ENCODE measurements around the gene SASH1. TPM values are rescaled to one million over a fixed set of nuclear protein-coding genes. Genes with fewer than 3 reads are reported as not detected.

SASH1 gene
- total RNA-seq, 1 donor: 71.7 TPM

GRCh38 chr6:148405894-148406293 is 63.3 kb downstream of the SASH1 start:
- Histone ChIP-seq H4K20me1 (ENCODE audit: insufficient read depth, low read length) (no peaks in the 10 kb centered on the region), H3K4me2 (ENCODE audit: insufficient read depth, low read length) (no peak overlapping the region), H3K4me3 (ENCODE audit: insufficient read depth, low read length) (no peak overlapping the region), H3K9me3 (ENCODE audit: low read depth, low read length) (no peaks in the 10 kb centered on the region), H2AFZ (ENCODE audit: low read length) (no peak overlapping the region), H3K79me2 (ENCODE audit: insufficient read depth, low read length) (peaks cover 3% of the 10 kb centered on the region), H3K27ac (ENCODE audit: low read depth, low read length) (no peak overlapping the region), H3K36me3 (ENCODE audit: insufficient read depth, low read length) (no peaks in the 10 kb centered on the region), H3K27me3 (ENCODE audit: insufficient read depth, low read length) (no peaks in the 10 kb centered on the region), H3K4me1 (ENCODE audit: insufficient read depth, low read length) (peaks cover 10% of the 10 kb centered on the region)
- no peak for TF ChIP-seq CTCF (IDR thresholded peaks at IDR 0.05; ENCODE audit: extremely low read depth, low read depth, low read length)
- DNase-seq (ENCODE audit: insufficient read length, low spot score, missing footprints): no peak

GRCh38 chr6:148406579-148407371 is 64.1 kb downstream of the SASH1 start:
- H3K4me3 ChIP-seq (ENCODE audit: insufficient read depth, low read length): no peak overlapping the region
- no peaks in the 10 kb centered on the region for H3K36me3 ChIP-seq (ENCODE audit: insufficient read depth, low read length)
- H3K4me2 ChIP-seq (ENCODE audit: insufficient read depth, low read length): peak overlapping the region; percentile 22
- peaks cover 10% of the 10 kb centered on the region for H3K4me1 ChIP-seq (ENCODE audit: insufficient read depth, low read length)
- H3K27me3 ChIP-seq (ENCODE audit: insufficient read depth, low read length): no peaks in the 10 kb centered on the region
- no peaks in the 10 kb centered on the region for H4K20me1 ChIP-seq (ENCODE audit: insufficient read depth, low read length)
- no peak overlapping the region for H2AFZ ChIP-seq (ENCODE audit: low read length)
- no peaks in the 10 kb centered on the region for H3K9me3 ChIP-seq (ENCODE audit: low read depth, low read length)
- peak overlapping the region; percentile 12 for H3K27ac ChIP-seq (ENCODE audit: low read depth, low read length)
- TF ChIP-seq CTCF (IDR thresholded peaks at IDR 0.05; ENCODE audit: extremely low read depth, low read depth, low read length): no peak
- peak; percentile 73 for DNase-seq (ENCODE audit: insufficient read length, low spot score, missing footprints)
- H3K79me2 ChIP-seq (ENCODE audit: insufficient read depth, low read length): peaks cover 3% of the 10 kb centered on the region

GRCh38 chr6:148407372-148407771 is 64.7 kb downstream of the SASH1 start:
- Histone ChIP-seq H3K4me2 (ENCODE audit: insufficient read depth, low read length) (peak overlapping the region; percentile 22), H3K27ac (ENCODE audit: low read depth, low read length) (peak overlapping the region; percentile 12), H3K4me3 (ENCODE audit: insufficient read depth, low read length) (no peak overlapping the region), H3K79me2 (ENCODE audit: insufficient read depth, low read length) (peaks cover 3% of the 10 kb centered on the region), H2AFZ (ENCODE audit: low read length) (no peak overlapping the region), H4K20me1 (ENCODE audit: insufficient read depth, low read length) (no peaks in the 10 kb centered on the region), H3K4me1 (ENCODE audit: insufficient read depth, low read length) (peaks cover 10% of the 10 kb centered on the region), H3K27me3 (ENCODE audit: insufficient read depth, low read length) (no peaks in the 10 kb centered on the region), H3K36me3 (ENCODE audit: insufficient read depth, low read length) (no peaks in the 10 kb centered on the region), H3K9me3 (ENCODE audit: low read depth, low read length) (no peaks in the 10 kb centered on the region)
- DNase-seq (ENCODE audit: insufficient read length, low spot score, missing footprints): peak; percentile 89
- TF ChIP-seq CTCF (IDR thresholded peaks at IDR 0.05; ENCODE audit: extremely low read depth, low read depth, low read length): no peak

- no peak for TF ChIP-seq CTCF (IDR thresholded peaks at IDR 0.05; ENCODE audit: extremely low read depth, low read depth, low read length)
- DNase-seq (ENCODE audit: insufficient read length, low spot score, missing footprints): no peak
- H3K4me2 ChIP-seq (ENCODE audit: insufficient read depth, low read length): no peak overlapping the region
- peaks cover 7% of the 10 kb centered on the region for H3K79me2 ChIP-seq (ENCODE audit: insufficient read depth, low read length)
- no peak overlapping the region for H3K27ac ChIP-seq (ENCODE audit: low read depth, low read length)
- H3K36me3 ChIP-seq (ENCODE audit: insufficient read depth, low read length): no peaks in the 10 kb centered on the region
- H3K9me3 ChIP-seq (ENCODE audit: low read depth, low read length): no peaks in the 10 kb centered on the region
- no peaks in the 10 kb centered on the region for H4K20me1 ChIP-seq (ENCODE audit: insufficient read depth, low read length)
- H3K27me3 ChIP-seq (ENCODE audit: insufficient read depth, low read length): no peaks in the 10 kb centered on the region
- H3K4me1 ChIP-seq (ENCODE audit: insufficient read depth, low read length): peaks cover 14% of the 10 kb centered on the region
- no peak overlapping the region for H3K4me3 ChIP-seq (ENCODE audit: insufficient read depth, low read length)
- no peak overlapping the region for H2AFZ ChIP-seq (ENCODE audit: low read length)
Measured at GRCh38 chr6:148413321-148414091, 70.9 kb downstream of the SASH1 start.

All from osteoblast (primary cell).